ENCODE measurements around the gene ENDOV. TPM values are rescaled to one million over a fixed set of nuclear protein-coding genes. Genes with fewer than 3 reads are reported as not detected.

ENDOV gene
- total and polyA plus RNA-seq, 2 donors from 2014 or later: 20.3 to 28.0 TPM

GRCh38 chr17:80384078-80384960, 30.6 kb upstream of the ENDOV start:
- Histone ChIP-seq H3K27me3 (ENCODE audit: control insufficient read depth, insufficient read depth, low read length) (no peaks in the 10 kb centered on the region), H3K4me3 (ENCODE audit: low read length in 3 of 3) (no peak overlapping the region), H3K36me3 (ENCODE audit: control insufficient read depth in 2 of 3, insufficient read depth in 3 of 3, low read length in 3 of 3) (peaks cover 0 to 90% (median 78%) of the 10 kb centered on the region in 3 donors), H3K4me1 (ENCODE audit: control insufficient read depth in 2 of 3, insufficient read depth in 2 of 3, low read depth in 1 of 3, low read length in 3 of 3) (peaks cover 0 to 2% (median 0%) of the 10 kb centered on the region in 3 donors), H3K9me3 (ENCODE audit: control insufficient read depth in 2 of 3, insufficient read depth in 1 of 3, low read length in 3 of 3) (no peaks in the 10 kb centered on the region), H3K9ac (ENCODE audit: low read length in 3 of 3) (no peak overlapping the region), H3K27ac (ENCODE audit: low read depth in 2 of 2, low read length in 2 of 2) (no peak overlapping the region)
- intact Hi-C loops (cut with DNase I): no loop called here
- DNase-seq (no peak), FAIRE-seq (no peak)
- TF ChIP-seq CTCF (IDR thresholded peaks at IDR 0.05; ENCODE audit: borderline replicate concordance, extremely low read depth, insufficient read depth): no peak

GRCh38 chr17:80385046-80385445, 29.9 kb upstream of the ENDOV start:
- Histone ChIP-seq H3K27ac (ENCODE audit: low read depth in 2 of 2, low read length in 2 of 2) (no peak overlapping the region), H3K9ac (ENCODE audit: low read length in 3 of 3) (no peak overlapping the region), H3K27me3 (ENCODE audit: control insufficient read depth, insufficient read depth, low read length) (no peaks in the 10 kb centered on the region), H3K9me3 (ENCODE audit: control insufficient read depth in 2 of 3, insufficient read depth in 1 of 3, low read length in 3 of 3) (no peaks in the 10 kb centered on the region), H3K36me3 (ENCODE audit: control insufficient read depth in 2 of 3, insufficient read depth in 3 of 3, low read length in 3 of 3) (peaks cover 0 to 90% (median 80%) of the 10 kb centered on the region in 3 donors), H3K4me1 (ENCODE audit: control insufficient read depth in 2 of 3, insufficient read depth in 2 of 3, low read depth in 1 of 3, low read length in 3 of 3) (peaks cover 0 to 5% (median 2%) of the 10 kb centered on the region in 3 donors), H3K4me3 (ENCODE audit: low read length in 3 of 3) (no peak overlapping the region)
- intact Hi-C loops (cut with DNase I): no loop called here
- DNase-seq (no peak), FAIRE-seq (no peak)
- no peak for TF ChIP-seq CTCF (IDR thresholded peaks at IDR 0.05; ENCODE audit: borderline replicate concordance, extremely low read depth, insufficient read depth)

GRCh38 chr17:80386341-80386740, 28.6 kb upstream of the ENDOV start:
- H3K27ac ChIP-seq (ENCODE audit: low read depth in 2 of 2, low read length in 2 of 2): no peak overlapping the region
- no peaks in the 10 kb centered on the region for H3K9me3 ChIP-seq (ENCODE audit: control insufficient read depth in 2 of 3, insufficient read depth in 1 of 3, low read length in 3 of 3)
- no peak for DNase-seq
- TF ChIP-seq CTCF (IDR thresholded peaks at IDR 0.05; ENCODE audit: borderline replicate concordance, extremely low read depth, insufficient read depth): no peak
- H3K4me1 ChIP-seq (ENCODE audit: control insufficient read depth in 2 of 3, insufficient read depth in 2 of 3, low read depth in 1 of 3, low read length in 3 of 3): peaks cover 0 to 5% (median 4%) of the 10 kb centered on the region in 3 donors
- H3K36me3 ChIP-seq (ENCODE audit: control insufficient read depth in 2 of 3, insufficient read depth in 3 of 3, low read length in 3 of 3): peaks cover 0 to 84% (median 68%) of the 10 kb centered on the region in 3 donors
- intact Hi-C loops (cut with DNase I): no loop called here
- H3K9ac ChIP-seq (ENCODE audit: low read length in 3 of 3): no peak overlapping the region
- FAIRE-seq: no peak
- no peak overlapping the region for H3K4me3 ChIP-seq (ENCODE audit: low read length in 3 of 3)
- no peaks in the 10 kb centered on the region for H3K27me3 ChIP-seq (ENCODE audit: control insufficient read depth, insufficient read depth, low read length)

Measured in kidney (tissue), 14 donors.